ENCODE results near the gene FBN1.

DNA sequence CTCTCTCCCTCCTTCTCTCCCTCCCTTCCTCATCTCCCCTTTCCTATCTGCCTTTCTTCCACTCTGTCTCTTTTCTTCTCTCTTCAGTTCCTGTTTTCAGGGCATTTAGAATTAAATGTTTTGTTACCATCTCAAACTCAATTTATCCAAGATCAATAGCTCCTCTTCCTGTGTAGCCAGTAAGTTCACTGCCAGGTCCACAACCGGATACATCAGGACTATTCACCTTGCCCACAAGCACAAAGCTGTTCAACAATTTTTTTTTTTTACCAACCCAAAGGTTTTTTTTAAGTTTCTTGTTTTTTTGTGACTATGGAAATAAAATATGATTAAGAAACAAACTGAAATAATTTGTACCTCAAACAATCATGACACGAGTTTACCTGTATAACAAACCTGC, 26.1 kb downstream of the FBN1 start:
- TF ChIP-seq, protein P1, sequence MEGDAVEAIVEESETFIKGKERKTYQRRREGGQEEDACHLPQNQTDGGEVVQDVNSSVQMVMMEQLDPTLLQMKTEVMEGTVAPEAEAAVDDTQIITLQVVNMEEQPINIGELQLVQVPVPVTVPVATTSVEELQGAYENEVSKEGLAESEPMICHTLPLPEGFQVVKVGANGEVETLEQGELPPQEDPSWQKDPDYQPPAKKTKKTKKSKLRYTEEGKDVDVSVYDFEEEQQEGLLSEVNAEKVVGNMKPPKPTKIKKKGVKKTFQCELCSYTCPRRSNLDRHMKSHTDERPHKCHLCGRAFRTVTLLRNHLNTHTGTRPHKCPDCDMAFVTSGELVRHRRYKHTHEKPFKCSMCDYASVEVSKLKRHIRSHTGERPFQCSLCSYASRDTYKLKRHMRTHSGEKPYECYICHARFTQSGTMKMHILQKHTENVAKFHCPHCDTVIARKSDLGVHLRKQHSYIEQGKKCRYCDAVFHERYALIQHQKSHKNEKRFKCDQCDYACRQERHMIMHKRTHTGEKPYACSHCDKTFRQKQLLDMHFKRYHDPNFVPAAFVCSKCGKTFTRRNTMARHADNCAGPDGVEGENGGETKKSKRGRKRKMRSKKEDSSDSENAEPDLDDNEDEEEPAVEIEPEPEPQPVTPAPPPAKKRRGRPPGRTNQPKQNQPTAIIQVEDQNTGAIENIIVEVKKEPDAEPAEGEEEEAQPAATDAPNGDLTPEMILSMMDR (conservative IDR thresholded peaks at IDR 0.05; ENCODE audit: low read depth in 2 of 2), result no peak
- TF ChIP-seq, protein P2, sequence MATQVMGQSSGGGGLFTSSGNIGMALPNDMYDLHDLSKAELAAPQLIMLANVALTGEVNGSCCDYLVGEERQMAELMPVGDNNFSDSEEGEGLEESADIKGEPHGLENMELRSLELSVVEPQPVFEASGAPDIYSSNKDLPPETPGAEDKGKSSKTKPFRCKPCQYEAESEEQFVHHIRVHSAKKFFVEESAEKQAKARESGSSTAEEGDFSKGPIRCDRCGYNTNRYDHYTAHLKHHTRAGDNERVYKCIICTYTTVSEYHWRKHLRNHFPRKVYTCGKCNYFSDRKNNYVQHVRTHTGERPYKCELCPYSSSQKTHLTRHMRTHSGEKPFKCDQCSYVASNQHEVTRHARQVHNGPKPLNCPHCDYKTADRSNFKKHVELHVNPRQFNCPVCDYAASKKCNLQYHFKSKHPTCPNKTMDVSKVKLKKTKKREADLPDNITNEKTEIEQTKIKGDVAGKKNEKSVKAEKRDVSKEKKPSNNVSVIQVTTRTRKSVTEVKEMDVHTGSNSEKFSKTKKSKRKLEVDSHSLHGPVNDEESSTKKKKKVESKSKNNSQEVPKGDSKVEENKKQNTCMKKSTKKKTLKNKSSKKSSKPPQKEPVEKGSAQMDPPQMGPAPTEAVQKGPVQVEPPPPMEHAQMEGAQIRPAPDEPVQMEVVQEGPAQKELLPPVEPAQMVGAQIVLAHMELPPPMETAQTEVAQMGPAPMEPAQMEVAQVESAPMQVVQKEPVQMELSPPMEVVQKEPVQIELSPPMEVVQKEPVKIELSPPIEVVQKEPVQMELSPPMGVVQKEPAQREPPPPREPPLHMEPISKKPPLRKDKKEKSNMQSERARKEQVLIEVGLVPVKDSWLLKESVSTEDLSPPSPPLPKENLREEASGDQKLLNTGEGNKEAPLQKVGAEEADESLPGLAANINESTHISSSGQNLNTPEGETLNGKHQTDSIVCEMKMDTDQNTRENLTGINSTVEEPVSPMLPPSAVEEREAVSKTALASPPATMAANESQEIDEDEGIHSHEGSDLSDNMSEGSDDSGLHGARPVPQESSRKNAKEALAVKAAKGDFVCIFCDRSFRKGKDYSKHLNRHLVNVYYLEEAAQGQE (IDR thresholded peaks at IDR 0.05; ENCODE audit: unreplicated experiment), result no peak
- TF ChIP-seq EZH2 (IDR thresholded peaks at IDR 0.05; ENCODE audit: low read depth, unreplicated experiment), result no peak
- TF ChIP-seq CREB1 (CRISPR knock-in tag; IDR thresholded peaks at IDR 0.05; ENCODE audit: low read depth), result no peak
